Activated naive CD4-positive, alpha-beta T cell (primary cell): ENCODE measurements around the gene DNAJB4.
A peak's percentile ranks its signal among the peaks of the same experiment; 100 is the strongest.
"Not testable (repeated sequence)": the region's sequence is repeated elsewhere in the genome, so short reads cannot be mapped to it uniquely, and the experiment has no call there.

ENCODE experiments used
- DNase-seq, 4 experiments: peaks; one replicate each; lab custom pipeline; 2025; lab: John Stamatoyannopoulos, UW

Gene DNAJB4

GRCh38 chr1:77990629-77991204, 14.0 kb upstream of the DNAJB4 start:
- DNase-seq: no peak

DNA sequence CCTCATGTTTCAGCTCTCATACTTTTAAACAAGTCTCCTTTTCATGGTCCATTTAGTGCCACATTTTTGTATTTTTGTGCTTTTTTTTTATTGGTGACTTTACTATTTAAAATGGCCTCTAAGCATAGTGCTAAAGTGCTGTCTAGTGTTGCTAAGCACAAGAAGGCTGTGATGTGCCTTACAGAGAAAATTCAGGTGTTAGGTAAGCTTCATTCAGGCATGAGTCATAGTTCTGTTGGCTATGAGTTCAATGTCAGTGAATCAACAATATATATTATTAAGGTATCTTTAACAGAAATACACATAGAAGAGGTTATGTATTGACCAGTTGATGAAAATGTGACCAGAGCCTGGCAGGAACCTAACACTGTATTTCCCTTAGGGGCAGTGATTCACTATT, 13.1 kb upstream of the DNAJB4 start:
- DNase-seq: no peak

- DNase-seq: no peak
Measured at GRCh38 chr1:77994117-77994705, 10.5 kb upstream of the DNAJB4 start.

DNA sequence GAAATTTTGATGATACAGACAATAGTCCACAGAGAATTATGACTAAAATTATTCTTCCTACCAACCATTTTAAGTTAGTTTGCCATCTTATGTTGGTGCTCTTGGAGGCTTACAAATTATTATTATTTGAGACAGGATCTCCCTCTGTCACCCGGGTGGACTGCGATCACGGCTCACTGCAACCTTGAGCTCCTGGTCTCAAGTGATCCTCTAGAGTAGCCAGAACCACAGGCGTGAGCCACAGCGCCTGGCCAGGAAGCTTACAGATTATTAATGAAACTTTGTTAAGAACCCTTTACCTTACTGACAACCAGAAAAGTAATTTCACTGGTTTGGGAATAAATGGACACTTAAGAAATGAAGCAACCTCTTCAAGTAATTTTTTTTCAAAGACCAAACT, 8.0 kb upstream of the DNAJB4 start:
- no peak for DNase-seq

DNA sequence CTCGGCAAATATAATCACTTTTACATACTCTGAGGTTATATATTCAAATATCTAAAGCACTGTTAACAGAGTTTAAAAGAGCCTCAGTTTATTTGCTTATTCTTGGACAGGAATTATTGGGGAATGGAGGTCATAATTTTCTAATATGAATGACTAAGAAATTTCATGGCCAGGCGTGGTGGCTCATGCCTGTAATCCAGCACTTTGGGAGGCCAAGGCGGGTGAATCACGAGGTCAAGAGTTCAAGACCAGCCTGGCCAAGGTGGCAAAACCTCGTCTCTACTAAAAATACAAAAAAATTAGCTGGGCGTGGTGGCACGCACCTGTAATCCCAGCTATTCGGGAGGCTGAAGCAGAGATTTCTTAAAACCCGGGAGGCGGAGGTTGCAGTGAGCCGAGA, 4.2 kb upstream of the DNAJB4 start:
- DNase-seq: not testable (repeated sequence)

GRCh38 chr1:78003070-78003746, 1.5 kb upstream of the DNAJB4 start:
- DNase-seq: no peak

GRCh38 chr1:78003882-78004718, 639 bp upstream of the DNAJB4 start:
- DNase-seq: peak in 3 of 4 experiments; percentile 8 to 20 (median 12)

GRCh38 chr1:78005448-78005722, 646 bp downstream of the DNAJB4 start:
- no peak for DNase-seq

GRCh38 chr1:78005755-78006154, 1.0 kb downstream of the DNAJB4 start:
- DNase-seq: no peak

DNA sequence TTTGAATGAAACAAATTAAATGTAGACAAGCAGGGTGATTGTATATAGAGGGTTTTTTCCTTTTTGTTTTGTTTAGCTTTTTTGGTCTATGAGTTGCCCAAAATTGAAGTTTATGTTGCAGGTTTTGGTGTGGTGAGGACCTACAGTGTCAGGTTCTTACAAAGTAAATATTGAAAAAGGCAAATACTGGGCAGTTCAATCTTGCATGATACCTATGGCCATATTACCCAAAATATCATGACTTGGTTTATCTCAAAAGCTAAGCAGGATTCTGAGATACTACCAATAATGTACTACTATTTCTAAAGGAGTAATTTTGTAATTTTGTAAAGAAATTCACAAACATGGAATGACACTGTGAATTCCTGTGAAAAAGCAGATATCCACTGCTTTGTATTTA, 1.8 kb downstream of the DNAJB4 start:
- DNase-seq: no peak

GRCh38 chr1:78007677-78008341, 3.1 kb downstream of the DNAJB4 start:
- no peak for DNase-seq

GRCh38 chr1:78009276-78009675, 4.5 kb downstream of the DNAJB4 start:
- DNase-seq: no peak

GRCh38 chr1:78009836-78010235, 5.1 kb downstream of the DNAJB4 start:
- DNase-seq: no peak

GRCh38 chr1:78011050-78011449, 6.3 kb downstream of the DNAJB4 start:
- no peak for DNase-seq

DNA sequence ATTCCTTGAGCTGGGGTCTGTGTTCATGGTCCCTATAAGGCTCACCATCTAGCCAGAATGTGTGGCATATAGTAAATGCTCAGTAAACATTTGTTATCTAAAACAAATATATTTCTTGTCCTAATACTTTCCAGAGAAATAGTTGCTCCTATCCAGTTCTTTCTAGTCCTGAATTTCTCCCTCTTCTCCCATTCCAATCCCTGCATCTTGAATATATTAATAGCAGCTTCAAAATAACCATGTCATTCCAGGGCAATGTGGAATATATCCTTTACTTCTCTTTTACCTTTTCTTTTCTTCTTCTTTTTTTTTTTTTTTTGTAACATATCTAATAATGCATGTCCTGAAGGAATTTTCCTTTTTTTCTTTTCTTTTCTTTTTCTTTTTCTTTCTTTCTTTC, 10.4 kb downstream of the DNAJB4 start:
- DNase-seq: no peak

GRCh38 chr1:78019024-78019423, 14.3 kb downstream of the DNAJB4 start:
- DNase-seq: no peak

DNA sequence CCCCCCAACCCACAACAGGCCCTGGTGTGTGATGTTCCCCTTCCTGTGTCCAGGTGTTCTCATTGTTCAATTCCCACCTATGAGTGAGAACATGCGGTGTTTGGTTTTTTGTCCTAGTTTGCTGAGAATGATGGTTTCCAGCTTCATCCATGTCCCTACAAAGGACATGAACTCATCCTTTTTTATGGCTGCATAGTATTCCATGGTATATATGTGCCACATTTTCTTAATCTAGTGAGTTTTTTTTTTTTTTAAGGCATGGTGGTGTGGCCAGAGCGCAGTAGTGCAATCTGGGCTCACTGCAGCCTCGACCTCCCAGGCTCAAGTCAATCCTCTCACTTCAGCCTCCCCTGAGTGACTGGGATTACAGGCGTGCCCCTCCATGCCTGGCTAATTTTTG, 16.4 kb downstream of the DNAJB4 start:
- not testable (repeated sequence) for DNase-seq

GRCh38 chr1:78029793-78030192, 25.1 kb downstream of the DNAJB4 start:
- DNase-seq: no peak

DNA sequence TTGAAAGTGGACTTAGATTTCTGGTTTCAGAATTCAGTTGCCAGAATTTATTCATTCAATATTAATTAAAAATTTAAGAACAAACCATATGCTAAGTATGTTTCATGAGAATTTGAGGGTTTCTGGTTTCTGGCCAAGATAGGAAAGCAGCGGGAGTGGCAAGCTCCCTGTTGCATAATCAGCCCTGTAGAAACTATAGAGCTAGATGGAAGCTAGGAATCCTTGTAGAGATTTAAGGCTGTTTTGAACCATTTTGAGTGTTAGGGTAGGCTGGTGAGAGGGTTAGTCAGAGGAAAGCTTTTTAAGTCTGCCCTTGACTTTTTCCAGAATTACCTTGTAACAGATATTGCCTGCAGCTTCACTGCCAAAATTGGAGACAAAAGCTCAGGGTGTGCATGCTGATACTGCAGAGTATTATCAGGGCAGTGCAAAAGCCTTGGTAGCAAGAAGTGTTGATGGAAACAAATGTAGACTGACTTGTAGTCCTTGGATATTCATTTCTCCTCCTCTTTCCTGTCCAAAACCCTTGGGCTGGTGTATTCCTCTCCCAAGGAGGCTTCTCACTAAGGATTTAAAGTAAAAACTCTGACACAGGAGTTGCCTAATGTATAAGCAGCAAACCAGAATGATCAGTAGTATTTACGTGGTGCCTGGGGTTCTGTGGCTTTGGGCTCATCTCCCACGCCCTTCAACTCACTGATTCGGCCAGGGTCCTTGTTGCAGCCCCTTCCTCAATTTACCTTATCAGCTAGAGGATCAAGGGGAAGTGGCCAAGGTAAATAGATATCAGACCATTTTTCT, 28.5 kb downstream of the DNAJB4 start:
- DNase-seq: no peak

DNA sequence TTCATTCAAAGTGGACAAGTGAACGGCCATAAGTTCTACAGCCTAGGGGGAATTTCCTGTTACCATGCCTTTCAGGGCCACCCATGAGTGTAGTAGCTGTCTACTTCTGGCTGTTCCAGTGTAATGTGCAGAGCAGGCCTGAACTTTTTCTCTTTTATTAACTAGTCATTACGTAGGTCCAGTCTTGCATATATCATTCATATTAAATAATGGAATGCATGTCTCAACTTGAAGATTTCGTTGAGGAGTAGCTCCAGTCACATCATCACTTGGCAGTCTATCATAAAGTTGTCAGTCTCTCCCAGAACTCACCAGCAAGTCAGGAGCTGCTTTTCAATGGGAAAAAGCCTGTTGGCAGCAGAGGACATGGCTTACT, 29.0 kb downstream of the DNAJB4 start:
- no peak for DNase-seq

DNA sequence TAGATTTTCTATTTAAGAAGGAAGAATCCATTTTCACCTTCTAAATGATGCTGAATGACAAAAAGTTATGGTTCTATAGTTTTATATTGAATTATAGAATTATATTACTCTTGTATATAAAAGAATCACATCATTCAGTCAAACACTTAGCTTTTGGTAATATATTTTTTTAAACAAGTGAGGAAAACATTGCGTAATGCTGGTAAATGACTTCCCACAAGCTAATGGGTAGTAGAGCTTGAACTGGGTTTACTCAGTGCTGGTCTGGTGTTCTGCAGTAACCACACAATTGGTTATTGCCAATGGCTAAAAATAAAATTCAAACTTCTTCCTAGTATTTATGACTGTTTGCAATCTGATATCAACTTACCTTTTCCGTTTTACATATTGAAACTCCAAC, 30.4 kb downstream of the DNAJB4 start:
- DNase-seq: no peak

GRCh38 chr1:78036450-78036849, 31.7 kb downstream of the DNAJB4 start:
- DNase-seq: no peak
